GM12878 (cell line): ENCODE measurements around the gene CD33.

Experiments
- CBX5 ChIP-seq: sonication (generic); IDR thresholded peaks from 2 replicates; pipeline ENCODE4 v1.6.1; 2016; ENCODE audit warnings: low read depth, moderate library complexity, mild to moderate bottlenecking, inconsistent platforms
- CREB1 ChIP-seq: IDR thresholded peaks from 2 replicates; pipeline ENCODE4 v1.6.1; 2012; ENCODE audit warnings: low read depth, mild to moderate bottlenecking, inconsistent platforms
- EZH2 ChIP-seq: IDR thresholded peaks from 2 replicates; pipeline ENCODE4 v1.6.1; 2012; ENCODE audit warnings: low read depth, mild to moderate bottlenecking, control low read depth, inconsistent platforms, low read length, borderline replicate concordance; ENCODE audit not compliant: control insufficient read depth
- JUND ChIP-seq: IDR thresholded peaks from 2 replicates; pipeline ENCODE4 v1.6.1; 2012; ENCODE audit warnings: low read depth, mild to moderate bottlenecking, low read length, improper control_type of control experiment, moderate library complexity
- POLR2A ChIP-seq: IDR thresholded peaks from 2 replicates; pipeline ENCODE4 v1.6.1; 2011; ENCODE audit warnings: low read depth, mild to moderate bottlenecking, low read length
- RBBP5 ChIP-seq: fragments of 200-600 bp; sonication (generic); conservative IDR thresholded peaks from 2 replicates; pipeline ENCODE4 v1.6.1; 2016
- SIN3A ChIP-seq: IDR thresholded peaks from 2 replicates; pipeline ENCODE4 v1.6.1; 2012; ENCODE audit warnings: low read depth, low read length, improper control_type of control experiment
- SKIL ChIP-seq: fragments of 450-650 bp; IDR thresholded peaks from 2 replicates; pipeline ENCODE4 v1.6.1; 2017; ENCODE audit warnings: mild to moderate bottlenecking, low read depth, inconsistent platforms; ENCODE audit not compliant: poor library complexity, severe bottlenecking
- ZBTB33 ChIP-seq: fragments of 450-650 bp; IDR thresholded peaks from 2 replicates; pipeline ENCODE4 v1.6.1; 2017; ENCODE audit warnings: mild to moderate bottlenecking
- ZNF592 ChIP-seq: fragments of 450-650 bp; IDR thresholded peaks from 2 replicates; pipeline ENCODE4 v1.6.1; 2017; ENCODE audit warnings: mild to moderate bottlenecking, moderate library complexity
- ZSCAN29 ChIP-seq: fragments of 450-650 bp; IDR thresholded peaks from 2 replicates; pipeline ENCODE4 v1.6.1; 2017; ENCODE audit warnings: mild to moderate bottlenecking, moderate library complexity
- TF ChIP-seq, protein P1 (sequence below), 3 experiments: IDR thresholded peaks in 2 of 3; conservative IDR thresholded peaks in 1 of 3; 2 replicates each; pipeline ENCODE4 v1.5.1; 2011; ENCODE audit warnings: low read depth in 3 of 3, low read length in 3 of 3, mild to moderate bottlenecking in 3 of 3, control low read depth in 2 of 3, moderate library complexity in 2 of 3, inconsistent platforms in 1 of 3, mixed read lengths in 1 of 3; ENCODE audit not compliant: control insufficient read depth in 2 of 3, insufficient read depth in 1 of 3; ENCODE audit errors: extremely low read depth in 1 of 3

DNA sequence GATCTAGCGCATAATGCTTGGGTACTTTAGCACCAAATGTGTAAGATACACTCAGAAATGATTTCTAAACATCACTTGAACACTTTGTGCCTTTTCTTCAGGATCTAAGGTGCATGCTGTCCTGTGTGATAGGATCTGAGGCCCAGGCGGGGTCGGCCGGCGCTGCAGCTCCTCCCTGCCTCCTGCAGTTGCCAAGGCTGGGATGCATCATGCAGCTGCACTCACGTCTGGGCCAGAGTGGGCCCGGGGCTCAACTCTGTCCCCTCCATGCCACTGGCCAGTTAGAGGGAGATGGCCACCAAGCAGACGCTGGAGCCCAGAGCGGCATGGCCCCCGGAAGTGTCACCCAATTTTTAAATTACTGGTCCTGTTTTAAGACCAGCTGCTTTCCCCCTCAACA lies 29.3 kb upstream of the CD33 start:
- TF ChIP-seq ZNF592 (no peak), JUND (no peak), CBX5 (no peak), ZBTB33 (no peak), CREB1 (no peak), SKIL (no peak), EZH2 (no peak), POLR2A (no peak), SIN3A (no peak), ZSCAN29 (no peak), RBBP5 (no peak)
- TF ChIP-seq, protein P1, sequence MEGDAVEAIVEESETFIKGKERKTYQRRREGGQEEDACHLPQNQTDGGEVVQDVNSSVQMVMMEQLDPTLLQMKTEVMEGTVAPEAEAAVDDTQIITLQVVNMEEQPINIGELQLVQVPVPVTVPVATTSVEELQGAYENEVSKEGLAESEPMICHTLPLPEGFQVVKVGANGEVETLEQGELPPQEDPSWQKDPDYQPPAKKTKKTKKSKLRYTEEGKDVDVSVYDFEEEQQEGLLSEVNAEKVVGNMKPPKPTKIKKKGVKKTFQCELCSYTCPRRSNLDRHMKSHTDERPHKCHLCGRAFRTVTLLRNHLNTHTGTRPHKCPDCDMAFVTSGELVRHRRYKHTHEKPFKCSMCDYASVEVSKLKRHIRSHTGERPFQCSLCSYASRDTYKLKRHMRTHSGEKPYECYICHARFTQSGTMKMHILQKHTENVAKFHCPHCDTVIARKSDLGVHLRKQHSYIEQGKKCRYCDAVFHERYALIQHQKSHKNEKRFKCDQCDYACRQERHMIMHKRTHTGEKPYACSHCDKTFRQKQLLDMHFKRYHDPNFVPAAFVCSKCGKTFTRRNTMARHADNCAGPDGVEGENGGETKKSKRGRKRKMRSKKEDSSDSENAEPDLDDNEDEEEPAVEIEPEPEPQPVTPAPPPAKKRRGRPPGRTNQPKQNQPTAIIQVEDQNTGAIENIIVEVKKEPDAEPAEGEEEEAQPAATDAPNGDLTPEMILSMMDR (IDR thresholded peaks at IDR 0.05 in 2 of 3, conservative IDR thresholded peaks at IDR 0.05 in 1 of 3; ENCODE audit: control insufficient read depth in 2 of 3, extremely low read depth in 1 of 3, insufficient read depth in 1 of 3, low read depth in 3 of 3, low read length in 3 of 3): no peak
